Activated T-helper 17 cell treated with anti-CD3 and anti-CD28 coated beads, Interleukin-2, amount 50 U/mL, for 72 hours (primary cell): ENCODE measurements around the gene KIF25. TPM values are rescaled to one million over a fixed set of nuclear protein-coding genes. Genes with fewer than 3 reads are reported as not detected.
"Not testable (repeated sequence)": the region's sequence is repeated elsewhere in the genome, so short reads cannot be mapped to it uniquely, and the experiment has no call there.

Experiments
- ATAC-seq: fragments of 150-1000 bp; cut with Tn5 transposase; replicated peaks from 2 replicates; pipeline ENCODE4 v1.10.0; 2021; ENCODE audit warnings: mild to moderate bottlenecking, moderate library complexity
- H3K27ac Mint-ChIP-seq: one replicate; pipeline ENCODE4 v1.8.0; 2022; ENCODE audit warnings: mixed read lengths
- H3K27me3 Mint-ChIP-seq: one replicate; pipeline ENCODE4 v1.8.0; 2022; ENCODE audit warnings: mixed read lengths
- H3K36me3 Mint-ChIP-seq: one replicate; pipeline ENCODE4 v1.8.0; 2022; ENCODE audit warnings: low read depth, mild to moderate bottlenecking, mixed read lengths
- H3K4me1 Mint-ChIP-seq: one replicate; pipeline ENCODE4 v1.8.0; 2022; ENCODE audit warnings: mixed read lengths
- H3K4me3 Mint-ChIP-seq: one replicate; pipeline ENCODE4 v1.8.0; 2022; ENCODE audit warnings: mild to moderate bottlenecking, mixed read lengths
- H3K9me3 Mint-ChIP-seq: one replicate; pipeline ENCODE4 v1.8.0; 2022; ENCODE audit warnings: mixed read lengths
- total RNA-seq, 2 donors: library from RNA; stranded (reverse); gene quantifications; one replicate each; pipeline ENCODE4 v1.2.3, GENCODE V29; 2022

KIF25 gene
- total RNA-seq, 2 donors from 2014 or later = 1.8 TPM; not detected in 1

- no peaks in the 10 kb centered on the region for H3K9me3 Mint-ChIP-seq
- no peaks in the 10 kb centered on the region for H3K27me3 Mint-ChIP-seq
- no peaks in the 10 kb centered on the region for H3K36me3 Mint-ChIP-seq
- no peaks in the 10 kb centered on the region for H3K4me1 Mint-ChIP-seq
- H3K27ac Mint-ChIP-seq = no peak overlapping the region
- H3K4me3 Mint-ChIP-seq = peak overlapping the region; percentile 10
- no peak for ATAC-seq
Measured at GRCh38 chr6:167995731-167996151, 1.7 kb upstream of the KIF25 start.

- Mint-ChIP-seq H3K27ac (no peak overlapping the region), H3K27me3 (no peaks in the 10 kb centered on the region), H3K4me3 (peak overlapping the region; percentile 10), H3K36me3 (no peaks in the 10 kb centered on the region), H3K4me1 (no peaks in the 10 kb centered on the region), H3K9me3 (no peaks in the 10 kb centered on the region)
- peak; percentile 59 for ATAC-seq
Measured at GRCh38 chr6:167996424-167997199, 859 bp upstream of the KIF25 start.

GRCh38 chr6:167998215-167998614 is 744 bp downstream of the KIF25 start:
- Mint-ChIP-seq H3K36me3 (no peaks in the 10 kb centered on the region), H3K27ac (no peak overlapping the region), H3K9me3 (no peaks in the 10 kb centered on the region), H3K27me3 (no peaks in the 10 kb centered on the region), H3K4me1 (no peaks in the 10 kb centered on the region), H3K4me3 (no peak overlapping the region)
- ATAC-seq = no peak

- Mint-ChIP-seq H3K9me3 (no peaks in the 10 kb centered on the region), H3K36me3 (no peaks in the 10 kb centered on the region), H3K27ac (no peak overlapping the region), H3K4me1 (no peaks in the 10 kb centered on the region), H3K27me3 (no peaks in the 10 kb centered on the region), H3K4me3 (no peak overlapping the region)
- no peak for ATAC-seq
Measured at GRCh38 chr6:168000198-168001028, 2.9 kb downstream of the KIF25 start.

GRCh38 chr6:168001029-168001332 is 3.5 kb downstream of the KIF25 start:
- Mint-ChIP-seq H3K27me3 (no peaks in the 10 kb centered on the region), H3K36me3 (no peaks in the 10 kb centered on the region), H3K9me3 (no peaks in the 10 kb centered on the region), H3K27ac (no peak overlapping the region), H3K4me3 (no peak overlapping the region), H3K4me1 (no peaks in the 10 kb centered on the region)
- no peak for ATAC-seq

GRCh38 chr6:168001514-168001913 is 4.0 kb downstream of the KIF25 start:
- H3K27ac Mint-ChIP-seq, H3K27me3 Mint-ChIP-seq, H3K4me3 Mint-ChIP-seq, H3K4me1 Mint-ChIP-seq, H3K9me3 Mint-ChIP-seq, ATAC-seq, H3K36me3 Mint-ChIP-seq: not testable (repeated sequence)

- Mint-ChIP-seq H3K9me3 (no peaks in the 10 kb centered on the region), H3K27ac (no peak overlapping the region), H3K4me3 (no peak overlapping the region), H3K27me3 (no peaks in the 10 kb centered on the region), H3K4me1 (no peaks in the 10 kb centered on the region), H3K36me3 (no peaks in the 10 kb centered on the region)
- no peak for ATAC-seq
Measured at GRCh38 chr6:168002804-168003203, 5.3 kb downstream of the KIF25 start.

GRCh38 chr6:168004023-168004422 is 6.6 kb downstream of the KIF25 start:
- H3K36me3 Mint-ChIP-seq = no peaks in the 10 kb centered on the region
- no peaks in the 10 kb centered on the region for H3K9me3 Mint-ChIP-seq
- H3K4me1 Mint-ChIP-seq = no peaks in the 10 kb centered on the region
- no peak overlapping the region for H3K4me3 Mint-ChIP-seq
- H3K27ac Mint-ChIP-seq = no peak overlapping the region
- H3K27me3 Mint-ChIP-seq = no peaks in the 10 kb centered on the region
- no peak for ATAC-seq

GRCh38 chr6:168004945-168005344 is 7.5 kb downstream of the KIF25 start:
- H3K27me3 Mint-ChIP-seq = no peaks in the 10 kb centered on the region
- ATAC-seq = no peak
- no peaks in the 10 kb centered on the region for H3K4me1 Mint-ChIP-seq
- no peaks in the 10 kb centered on the region for H3K9me3 Mint-ChIP-seq
- H3K27ac Mint-ChIP-seq = no peak overlapping the region
- no peaks in the 10 kb centered on the region for H3K36me3 Mint-ChIP-seq
- H3K4me3 Mint-ChIP-seq = no peak overlapping the region

- peaks cover 7% of the 10 kb centered on the region for H3K9me3 Mint-ChIP-seq
- H3K27me3 Mint-ChIP-seq = no peaks in the 10 kb centered on the region
- no peak overlapping the region for H3K4me3 Mint-ChIP-seq
- H3K36me3 Mint-ChIP-seq = no peaks in the 10 kb centered on the region
- H3K4me1 Mint-ChIP-seq = no peaks in the 10 kb centered on the region
- H3K27ac Mint-ChIP-seq = no peak overlapping the region
- ATAC-seq = no peak
Measured at GRCh38 chr6:168005796-168006195, 8.3 kb downstream of the KIF25 start.

- Mint-ChIP-seq H3K9me3 (peaks cover 20% of the 10 kb centered on the region), H3K27me3 (no peaks in the 10 kb centered on the region), H3K36me3 (no peaks in the 10 kb centered on the region), H3K4me1 (no peaks in the 10 kb centered on the region), H3K27ac (no peak overlapping the region), H3K4me3 (no peak overlapping the region)
- ATAC-seq = peak; percentile 34
Measured at GRCh38 chr6:168007592-168008338, 10.3 kb downstream of the KIF25 start.

- Mint-ChIP-seq H3K36me3 (no peaks in the 10 kb centered on the region), H3K9me3 (peaks cover 20% of the 10 kb centered on the region), H3K4me3 (no peak overlapping the region), H3K27ac (no peak overlapping the region), H3K4me1 (no peaks in the 10 kb centered on the region), H3K27me3 (no peaks in the 10 kb centered on the region)
- ATAC-seq = no peak
Measured at GRCh38 chr6:168009331-168009730, 11.9 kb downstream of the KIF25 start.

GRCh38 chr6:168011291-168011690 is 13.8 kb downstream of the KIF25 start:
- no peaks in the 10 kb centered on the region for H3K36me3 Mint-ChIP-seq
- no peak overlapping the region for H3K4me3 Mint-ChIP-seq
- no peak overlapping the region for H3K27ac Mint-ChIP-seq
- peaks cover 5% of the 10 kb centered on the region for H3K27me3 Mint-ChIP-seq
- ATAC-seq = no peak
- H3K9me3 Mint-ChIP-seq = peaks cover 20% of the 10 kb centered on the region
- no peaks in the 10 kb centered on the region for H3K4me1 Mint-ChIP-seq

- peaks cover 11% of the 10 kb centered on the region for H3K27me3 Mint-ChIP-seq
- ATAC-seq = no peak
- peaks cover 20% of the 10 kb centered on the region for H3K9me3 Mint-ChIP-seq
- no peaks in the 10 kb centered on the region for H3K4me1 Mint-ChIP-seq
- no peaks in the 10 kb centered on the region for H3K36me3 Mint-ChIP-seq
- no peak overlapping the region for H3K4me3 Mint-ChIP-seq
- H3K27ac Mint-ChIP-seq = no peak overlapping the region
Measured at GRCh38 chr6:168012431-168013249, 15.2 kb downstream of the KIF25 start.
